HEK293T (cell line): ENCODE measurements around the gene KCNQ1.

Experiments
- ELF4 ChIP-seq: fragments of 450-650 bp; IDR thresholded peaks from 2 replicates; pipeline ENCODE4 v1.6.1; 2017; ENCODE audit warnings: antibody characterized with exemption
- FOXK2 ChIP-seq: fragments of 450-650 bp; IDR thresholded peaks from 2 replicates; pipeline ENCODE4 v1.6.1; 2016; ENCODE audit warnings: mild to moderate bottlenecking

DNA sequence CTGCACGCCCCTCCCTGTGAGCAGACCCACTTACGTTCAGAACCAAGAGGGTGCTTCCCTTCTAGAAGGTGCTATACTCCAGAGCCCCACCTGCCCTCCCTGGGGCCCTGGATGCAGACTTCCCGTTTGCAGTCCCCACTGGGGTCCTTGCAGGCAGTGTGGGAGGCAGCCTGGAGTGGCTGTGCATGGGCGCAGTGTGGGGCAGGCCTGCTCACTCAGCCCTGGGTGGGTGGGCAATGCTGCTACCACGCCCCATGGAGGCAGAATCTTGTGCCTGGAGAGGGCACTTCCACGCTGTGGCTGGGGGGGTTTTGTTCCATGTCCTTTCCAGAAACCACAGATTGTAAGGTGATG, 138.8 kb downstream of the KCNQ1 start:
- no peak for TF ChIP-seq FOXK2
- TF ChIP-seq ELF4: no peak
